OCI-LY1 (cell line): ENCODE measurements around the gene IFNA6.
A peak's percentile ranks its signal among the peaks of the same experiment; 100 is the strongest.

ENCODE experiments used
- H2AFZ ChIP-seq: fragments of 200-600 bp; sonication (generic), shearing (Covaris generic); 2 replicates; pipeline ENCODE4 v1.6.0; 2014; ENCODE audit warnings: antibody characterized with exemption, mild to moderate bottlenecking, low read length
- H3F3A ChIP-seq: fragments of 200-600 bp; sonication (generic), shearing (Covaris generic); 2 replicates; pipeline ENCODE4 v1.6.0; 2014; ENCODE audit warnings: mild to moderate bottlenecking, antibody characterized with exemption, low read length, moderate library complexity; ENCODE audit not compliant: insufficient read depth
- H3K27ac ChIP-seq: fragments of 200-600 bp; sonication (generic); 2 replicates; pipeline ENCODE4 v1.5.1; 2014; ENCODE audit warnings: low read length, mixed run types, mild to moderate bottlenecking, low read depth; ENCODE audit not compliant: poor library complexity, severe bottlenecking
- H3K27me3 ChIP-seq: fragments of 200-600 bp; sonication (generic); 2 replicates; pipeline ENCODE4 v1.6.0; 2014; ENCODE audit warnings: antibody characterized with exemption, mild to moderate bottlenecking, low read length, moderate library complexity; ENCODE audit not compliant: insufficient read depth
- H3K36me3 ChIP-seq: fragments of 200-600 bp; sonication (generic); 2 replicates; pipeline ENCODE4 v1.6.1; 2014; ENCODE audit warnings: mild to moderate bottlenecking, antibody characterized with exemption, low read length, moderate library complexity, mixed read lengths; ENCODE audit not compliant: insufficient read depth
- H3K4me1 ChIP-seq: fragments of 200-600 bp; sonication (generic); 2 replicates; pipeline ENCODE4 v1.5.1; 2014; ENCODE audit warnings: mild to moderate bottlenecking, low read length, moderate library complexity; ENCODE audit not compliant: insufficient read depth, severe bottlenecking
- H3K4me2 ChIP-seq: fragments of 200-600 bp; sonication (generic), shearing (Covaris generic); 2 replicates; pipeline ENCODE4 v1.6.1; 2014; ENCODE audit warnings: low read length
- H3K4me3 ChIP-seq: fragments of 200-600 bp; sonication (generic); 2 replicates; pipeline ENCODE4 v1.5.1; 2014; ENCODE audit warnings: low read length, low read depth, mild to moderate bottlenecking, mixed read lengths; ENCODE audit not compliant: poor library complexity, severe bottlenecking
- H3K79me2 ChIP-seq: fragments of 200-600 bp; shearing (Covaris generic); 2 replicates; pipeline ENCODE4 v1.6.1; 2016; ENCODE audit warnings: mixed run types, low read length, mixed read lengths; ENCODE audit not compliant: insufficient read depth
- H3K9ac ChIP-seq: fragments of 200-600 bp; sonication (generic), shearing (Covaris generic); 2 replicates; pipeline ENCODE4 v1.6.1; 2014; ENCODE audit warnings: mild to moderate bottlenecking, low read length, mixed read lengths
- H3K9me2 ChIP-seq: fragments of 200-600 bp; sonication (generic), shearing (Covaris generic); 2 replicates; pipeline ENCODE4 v1.6.1; 2014; ENCODE audit warnings: low read depth, mild to moderate bottlenecking, low read length, mixed read lengths
- H3K9me3 ChIP-seq: fragments of 200-600 bp; shearing (Covaris generic); 2 replicates; pipeline ENCODE4 v1.6.1; 2014; ENCODE audit warnings: low read length, mixed read lengths
- H4K20me1 ChIP-seq: fragments of 200-600 bp; sonication (generic), shearing (Covaris generic); 2 replicates; pipeline ENCODE4 v1.6.0; 2016; ENCODE audit warnings: mild to moderate bottlenecking, low read length; ENCODE audit not compliant: insufficient read depth
- CTCF ChIP-seq: fragments of 200-600 bp; sonication (generic), shearing (Covaris generic); IDR thresholded peaks from 2 replicates; pipeline ENCODE4 v1.5.1; 2017; ENCODE audit warnings: mild to moderate bottlenecking, antibody characterized with exemption, low read length, moderate library complexity, mixed read lengths
- EZH2 ChIP-seq: fragments of 200-600 bp; sonication (generic), shearing (Covaris generic); IDR thresholded peaks from 2 replicates; pipeline ENCODE4 v1.8.0; 2017; ENCODE audit warnings: borderline replicate concordance, mixed run types, mild to moderate bottlenecking, antibody characterized with exemption, low read length, moderate library complexity, mixed read lengths

Gene IFNA6

GRCh38 chr9:21317956-21318923 lies 32.4 kb downstream of the IFNA6 start:
- Histone ChIP-seq H3K4me1 (no peaks in the 10 kb centered on the region), H3K27ac (no peak overlapping the region), H3K27me3 (no peaks in the 10 kb centered on the region), H3K9me3 (no peaks in the 10 kb centered on the region), H3K9ac (no peak overlapping the region), H3K36me3 (no peaks in the 10 kb centered on the region; the same call in 1 of the 2 replicates), H3K9me2 (no peaks in the 10 kb centered on the region), H3F3A (no peaks in the 10 kb centered on the region), H3K4me3 (no peak overlapping the region), H3K79me2 (no peaks in the 10 kb centered on the region), H4K20me1 (no peaks in the 10 kb centered on the region), H2AFZ (no peak overlapping the region), H3K4me2 (no peak overlapping the region)
- TF ChIP-seq EZH2 (no peak), CTCF (peak; percentile 62)

DNA sequence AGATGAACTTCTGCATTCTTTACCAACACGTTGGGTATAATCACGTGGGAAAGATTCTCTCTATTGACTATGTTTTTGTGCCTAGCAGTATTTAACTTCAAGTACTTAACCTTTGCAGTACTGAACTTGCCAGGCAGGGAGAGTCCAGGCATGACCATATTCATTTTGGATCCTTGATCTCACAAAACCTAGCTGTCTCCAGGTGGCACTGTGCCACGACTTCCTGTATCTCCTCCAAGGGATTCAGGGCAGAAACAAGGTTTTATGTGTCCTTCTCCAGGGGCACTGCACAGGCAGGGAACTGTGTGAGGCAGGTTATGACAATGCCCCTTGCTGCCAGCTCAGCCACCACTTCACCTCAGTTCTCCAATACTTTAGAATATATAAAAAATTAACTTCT lies 33.8 kb downstream of the IFNA6 start:
- no peaks in the 10 kb centered on the region for H3K9me3 ChIP-seq
- no peak overlapping the region for H3K4me3 ChIP-seq
- H3K9me2 ChIP-seq: no peaks in the 10 kb centered on the region
- TF ChIP-seq CTCF: no peak
- no peak for TF ChIP-seq EZH2
- H3K9ac ChIP-seq: no peak overlapping the region
- H2AFZ ChIP-seq: no peak overlapping the region
- no peaks in the 10 kb centered on the region for H3K27me3 ChIP-seq
- H3K36me3 ChIP-seq: no peaks in the 10 kb centered on the region
- H3K27ac ChIP-seq: no peak overlapping the region
- H3K4me1 ChIP-seq: no peaks in the 10 kb centered on the region
- no peaks in the 10 kb centered on the region for H3K79me2 ChIP-seq
- H4K20me1 ChIP-seq: no peaks in the 10 kb centered on the region
- H3K4me2 ChIP-seq: no peak overlapping the region
- no peaks in the 10 kb centered on the region for H3F3A ChIP-seq

GRCh38 chr9:21316032-21316842 lies 34.5 kb downstream of the IFNA6 start:
- TF ChIP-seq EZH2: no peak
- no peak for TF ChIP-seq CTCF
- H3K27ac ChIP-seq: no peak overlapping the region
- no peaks in the 10 kb centered on the region for H3F3A ChIP-seq
- H3K9me3 ChIP-seq: no peaks in the 10 kb centered on the region
- H3K4me3 ChIP-seq: no peak overlapping the region
- H3K4me1 ChIP-seq: no peaks in the 10 kb centered on the region
- no peak overlapping the region for H2AFZ ChIP-seq
- H3K9ac ChIP-seq: no peak overlapping the region
- H3K27me3 ChIP-seq: no peaks in the 10 kb centered on the region
- no peaks in the 10 kb centered on the region for H3K36me3 ChIP-seq
- no peaks in the 10 kb centered on the region for H3K9me2 ChIP-seq
- no peaks in the 10 kb centered on the region for H4K20me1 ChIP-seq
- H3K79me2 ChIP-seq: no peaks in the 10 kb centered on the region
- H3K4me2 ChIP-seq: no peak overlapping the region
